GM18520 (cell line): ENCODE results near the gene MPHOSPH10.
A peak's percentile ranks its signal among the peaks of the same experiment; 100 is the strongest.
"Not testable (repeated sequence)": the region's sequence is repeated elsewhere in the genome, so short reads cannot be mapped to it uniquely, and the experiment has no call there.

Experiments
- ATAC-seq: cut with Tn5 transposase; IDR thresholded peaks from one replicate; pipeline ENCODE4 v1.9.1; 2021; ENCODE audit not compliant: unreplicated experiment

The MPHOSPH10 gene

DNA sequence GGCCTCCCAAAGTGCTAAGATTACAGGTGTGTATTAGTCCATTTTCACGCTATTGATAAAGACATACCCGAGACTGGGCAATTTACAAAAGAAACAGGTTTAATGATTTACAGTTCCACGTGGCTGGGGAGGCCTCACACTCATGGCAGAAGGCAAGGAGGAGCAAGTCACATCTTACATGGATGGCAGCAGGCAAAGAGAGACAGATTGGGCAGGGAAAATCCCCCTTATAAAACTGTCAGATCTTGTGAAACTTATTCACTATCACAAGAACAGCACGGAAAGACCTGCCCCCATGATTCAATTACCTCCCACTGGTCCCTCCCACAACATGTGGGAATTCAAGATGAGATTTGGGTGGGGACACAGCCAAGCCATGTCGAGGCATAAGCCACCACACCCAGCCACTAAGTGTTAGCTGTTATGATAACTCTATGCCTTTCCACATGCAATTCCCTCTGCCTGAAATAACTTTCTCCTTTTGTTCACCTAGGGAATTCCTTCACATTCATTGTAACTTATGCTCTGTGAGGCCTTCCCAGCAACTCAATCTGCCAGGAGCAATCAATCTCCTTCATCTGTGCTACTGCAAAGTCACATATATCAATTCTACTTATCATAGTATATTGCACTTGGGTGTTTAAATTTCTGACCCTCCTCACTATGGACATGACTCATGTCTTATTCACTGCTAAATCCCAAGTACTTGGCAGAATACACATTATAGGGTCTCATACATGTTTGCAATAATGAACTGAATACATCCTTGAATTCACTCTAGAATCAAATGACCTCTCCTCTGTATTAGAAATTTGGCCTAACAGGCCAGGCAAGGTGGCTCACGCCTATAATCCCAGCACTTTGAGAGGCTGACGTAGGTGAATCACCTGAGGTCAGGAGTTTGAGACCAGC is 7.8 kb upstream of the MPHOSPH10 start:
- no peak for ATAC-seq

DNA sequence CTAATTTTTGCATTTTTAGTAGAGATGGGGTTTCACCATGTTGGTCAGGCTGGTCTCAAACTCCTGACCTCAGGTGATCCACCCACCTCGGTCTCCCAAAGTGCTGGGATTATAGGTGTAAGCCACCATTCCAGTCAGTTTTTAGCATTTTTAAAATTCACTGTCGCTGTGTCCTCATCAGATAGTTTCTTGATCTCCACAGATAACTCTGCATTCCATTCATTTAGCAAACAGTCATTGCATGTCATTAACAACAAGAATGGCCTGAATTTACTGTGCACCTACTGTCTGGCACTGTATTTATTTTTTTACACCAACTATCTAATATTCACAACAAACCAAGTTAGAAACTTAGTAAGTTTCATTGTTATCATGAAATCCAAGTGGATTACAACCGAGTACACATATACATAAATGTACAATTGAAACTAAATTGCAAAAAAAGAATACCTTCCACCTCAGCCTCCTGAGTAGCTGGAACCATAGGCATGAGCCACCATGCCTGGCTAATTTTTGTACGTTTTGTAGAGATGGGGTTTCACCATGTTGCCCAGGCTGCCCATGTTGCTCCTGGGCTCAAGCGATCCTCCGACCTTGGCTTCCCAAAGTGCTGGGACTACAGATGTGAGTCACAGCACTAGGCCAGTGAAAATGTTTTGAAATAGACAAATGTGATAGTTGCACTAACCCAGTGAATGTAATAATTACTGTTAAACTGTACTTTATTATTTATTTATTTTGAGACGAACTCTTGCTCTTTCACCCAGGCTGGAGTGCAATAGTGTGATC is 4.7 kb upstream of the MPHOSPH10 start:
- ATAC-seq, result no peak

DNA sequence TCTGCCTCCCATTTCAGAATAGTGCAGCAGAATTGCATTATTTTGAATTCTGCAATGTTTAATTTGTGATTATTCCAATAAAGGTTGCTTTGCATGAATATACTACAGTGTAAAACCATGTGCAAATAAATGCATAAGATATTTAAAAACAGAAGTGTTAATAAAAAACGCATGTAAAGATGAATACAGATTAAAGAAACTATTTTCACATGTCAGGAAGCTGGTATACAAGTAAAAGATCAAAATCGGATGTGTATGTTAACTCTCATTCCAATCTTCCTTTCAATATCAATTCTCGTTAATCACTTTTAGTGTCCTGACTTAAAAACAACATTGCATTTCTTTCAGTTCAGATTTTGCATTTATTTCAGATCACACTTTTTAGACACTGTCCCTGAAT is 3.5 kb upstream of the MPHOSPH10 start:
- no peak for ATAC-seq

DNA sequence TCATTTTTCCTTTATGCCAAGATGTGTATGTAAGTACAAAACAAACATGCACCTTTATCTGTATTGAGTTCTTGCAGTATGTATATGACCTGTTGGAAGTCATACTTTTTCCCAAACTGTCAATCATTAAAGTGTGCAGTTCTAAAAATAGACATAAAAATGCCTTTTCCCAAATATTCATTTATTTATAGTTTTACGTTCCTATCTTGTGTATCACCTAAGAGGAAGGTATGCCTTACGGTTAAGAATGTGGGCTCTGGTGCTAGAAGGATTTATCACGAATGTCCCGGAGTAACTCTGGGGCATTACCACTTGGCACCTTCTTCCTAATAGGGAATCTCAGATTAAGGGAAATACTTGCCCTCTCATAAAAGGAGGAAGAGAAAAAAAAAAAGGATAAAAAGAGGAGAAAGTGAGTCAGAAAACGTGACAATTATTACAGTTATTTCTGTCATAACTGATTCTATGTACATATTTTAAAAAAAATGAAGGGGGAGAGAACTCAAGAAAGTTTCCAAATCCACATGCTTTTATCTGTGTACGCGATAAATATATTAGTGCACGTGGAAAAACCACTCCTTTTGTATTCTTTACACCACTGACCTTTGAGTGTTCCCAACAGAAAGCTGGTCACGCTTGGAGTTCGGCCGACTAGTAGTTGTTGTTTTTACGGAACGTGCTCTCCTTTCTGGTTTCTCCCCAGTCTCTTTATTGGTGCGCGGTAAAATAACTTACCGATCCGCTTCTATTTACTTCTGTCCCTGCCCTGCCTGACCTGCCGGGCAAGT is 1.1 kb upstream of the MPHOSPH10 start:
- no peak for ATAC-seq

DNA sequence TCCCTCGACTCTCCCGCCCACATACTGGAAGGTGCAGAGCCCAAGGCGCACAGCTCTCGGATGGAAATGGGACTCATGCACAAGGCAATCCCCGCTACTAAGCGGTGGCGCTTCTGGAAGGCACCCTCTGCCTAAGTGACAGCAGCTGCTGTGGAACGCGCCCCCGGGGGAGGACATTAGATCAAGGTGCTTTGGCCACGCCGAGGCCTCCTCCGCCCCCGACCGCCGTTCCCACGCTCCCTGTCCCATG is 607 bp upstream of the MPHOSPH10 start:
- ATAC-seq, result peak; percentile 31

DNA sequence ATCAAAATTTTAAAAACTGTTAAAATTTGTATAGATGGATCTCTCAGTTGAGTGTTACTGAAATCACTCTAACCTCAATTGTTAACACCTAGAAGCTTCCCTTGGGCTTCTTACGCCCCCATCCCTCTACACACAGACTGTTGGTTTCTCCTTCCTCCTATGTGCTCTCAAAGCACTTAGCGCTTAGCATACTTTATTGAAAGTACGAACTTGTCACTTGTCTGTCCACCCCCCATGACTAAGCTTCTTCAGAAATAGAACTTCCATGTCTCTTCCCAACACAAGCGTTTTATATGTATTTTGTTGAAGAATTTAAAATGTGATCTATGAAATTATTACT is 441 bp downstream of the MPHOSPH10 start:
- ATAC-seq, result no peak

DNA sequence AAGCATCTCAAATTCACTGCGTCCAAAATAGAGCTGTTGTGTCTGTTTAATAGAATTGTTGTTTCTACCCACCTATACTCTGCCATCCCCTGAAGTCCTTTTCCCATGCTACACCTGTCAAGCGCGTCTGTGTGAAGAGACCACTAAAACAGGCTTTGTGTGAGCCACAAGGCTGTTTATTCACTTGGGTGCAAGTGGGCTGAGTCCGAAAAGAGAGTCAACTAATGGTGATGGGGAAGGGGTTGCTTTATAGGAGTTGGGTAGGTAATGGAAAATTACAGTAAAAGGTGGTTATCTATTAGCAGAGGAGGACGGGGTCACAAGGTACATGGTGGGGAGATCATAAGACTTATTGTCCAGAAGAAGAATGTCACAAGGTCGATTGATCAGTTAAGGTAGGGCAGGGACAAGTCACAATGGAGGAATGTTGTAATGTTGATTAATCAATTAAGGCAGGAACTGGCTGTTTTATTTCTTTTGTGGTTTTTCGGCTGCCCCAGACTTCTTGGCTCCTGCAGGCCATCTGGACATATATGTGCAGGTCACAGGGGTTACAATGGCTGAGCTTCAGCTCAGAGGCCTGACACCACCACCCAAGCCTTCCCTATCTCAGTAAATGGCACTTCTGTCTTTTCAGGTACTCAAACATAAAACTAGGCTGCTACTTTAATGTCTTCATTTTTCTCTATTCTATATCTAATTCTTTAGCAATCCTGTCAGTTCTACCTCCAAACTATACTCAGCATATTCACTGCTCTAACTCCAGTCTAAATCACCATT is 1.1 kb downstream of the MPHOSPH10 start:
- ATAC-seq, result not testable (repeated sequence)

DNA sequence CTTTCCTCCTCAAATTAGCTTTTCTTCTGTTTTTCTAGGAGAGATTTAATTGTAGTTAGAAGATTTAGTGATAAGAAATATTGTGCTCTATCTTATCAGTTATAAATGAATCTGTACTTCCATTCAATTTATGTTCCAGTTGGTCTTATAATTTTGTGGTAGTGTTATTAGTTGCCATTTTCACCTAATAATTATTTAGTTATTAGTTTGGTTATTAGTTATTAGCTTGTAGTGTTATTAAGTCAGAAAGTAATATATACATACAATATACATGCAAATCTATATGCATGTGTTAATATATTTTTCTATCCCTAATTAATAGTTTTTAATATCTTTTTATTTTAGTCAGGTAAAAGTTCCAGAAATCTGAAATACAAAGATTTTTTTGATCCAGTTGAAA is 3.2 kb downstream of the MPHOSPH10 start:
- no peak for ATAC-seq

DNA sequence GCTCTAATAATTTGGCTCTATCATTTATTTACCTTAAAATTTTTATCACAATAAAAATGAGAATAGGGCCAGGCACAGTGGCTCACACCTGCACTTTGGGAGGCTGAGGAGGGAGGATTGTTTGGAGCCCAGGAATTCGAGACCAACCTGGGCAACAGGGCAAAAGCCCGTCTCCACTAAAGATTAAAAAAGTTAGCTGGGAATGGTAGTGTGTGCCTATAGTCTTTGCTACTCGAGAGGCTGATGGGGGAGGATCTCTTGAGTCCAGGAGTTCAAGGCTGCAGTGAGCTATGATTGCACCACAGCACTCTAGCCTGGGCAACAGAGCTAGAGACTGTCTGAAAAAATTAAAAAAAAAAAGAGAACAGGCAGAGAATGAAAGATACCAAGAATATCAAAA is 5.7 kb downstream of the MPHOSPH10 start:
- ATAC-seq, result no peak

DNA sequence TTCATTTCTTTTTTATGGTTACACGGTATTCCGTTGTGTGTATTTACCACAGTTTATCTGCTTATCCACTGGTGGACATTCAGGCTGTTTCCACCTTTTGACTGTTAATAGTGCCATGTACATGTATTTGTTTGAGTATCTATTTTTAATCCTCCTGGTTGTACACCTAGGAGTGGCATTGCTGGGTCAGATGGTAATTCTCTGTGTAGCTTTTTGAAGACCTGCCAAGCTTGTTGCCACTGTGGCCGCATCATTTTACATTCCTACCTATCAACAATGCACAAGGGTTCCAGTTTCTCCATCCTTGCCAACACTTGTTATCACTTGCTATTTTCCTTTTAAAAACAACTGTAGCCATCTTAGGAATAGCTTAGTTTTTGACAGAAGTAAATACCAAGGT is 13.3 kb downstream of the MPHOSPH10 start:
- ATAC-seq, result no peak

DNA sequence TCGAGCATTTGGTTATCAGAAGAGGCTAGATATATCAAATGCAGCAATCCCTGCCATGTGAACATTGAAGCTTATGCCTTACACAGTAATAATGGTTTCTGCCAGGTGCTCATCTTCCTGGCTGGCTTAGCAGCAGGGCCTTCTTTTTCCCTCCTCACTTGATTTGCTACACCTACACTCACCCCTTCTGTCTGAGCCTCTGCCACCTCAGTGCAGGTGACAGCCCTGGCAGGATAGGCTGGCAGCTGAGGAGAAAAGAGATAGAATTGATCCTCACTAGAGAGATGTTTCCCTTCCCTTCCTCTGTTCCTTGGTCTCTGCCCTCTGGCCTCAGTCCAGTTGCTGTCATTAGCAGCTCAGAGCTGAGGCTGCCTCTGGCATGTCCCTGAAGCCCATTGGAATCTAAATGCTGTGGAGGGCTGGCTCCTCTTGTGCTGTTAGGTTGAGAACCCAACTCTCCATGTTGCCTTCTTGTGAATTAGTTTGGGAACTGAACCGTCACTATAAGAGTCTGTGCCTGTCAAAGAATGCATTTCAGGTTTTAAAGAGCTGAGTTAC is 18.2 kb downstream of the MPHOSPH10 start:
- ATAC-seq, result no peak

DNA sequence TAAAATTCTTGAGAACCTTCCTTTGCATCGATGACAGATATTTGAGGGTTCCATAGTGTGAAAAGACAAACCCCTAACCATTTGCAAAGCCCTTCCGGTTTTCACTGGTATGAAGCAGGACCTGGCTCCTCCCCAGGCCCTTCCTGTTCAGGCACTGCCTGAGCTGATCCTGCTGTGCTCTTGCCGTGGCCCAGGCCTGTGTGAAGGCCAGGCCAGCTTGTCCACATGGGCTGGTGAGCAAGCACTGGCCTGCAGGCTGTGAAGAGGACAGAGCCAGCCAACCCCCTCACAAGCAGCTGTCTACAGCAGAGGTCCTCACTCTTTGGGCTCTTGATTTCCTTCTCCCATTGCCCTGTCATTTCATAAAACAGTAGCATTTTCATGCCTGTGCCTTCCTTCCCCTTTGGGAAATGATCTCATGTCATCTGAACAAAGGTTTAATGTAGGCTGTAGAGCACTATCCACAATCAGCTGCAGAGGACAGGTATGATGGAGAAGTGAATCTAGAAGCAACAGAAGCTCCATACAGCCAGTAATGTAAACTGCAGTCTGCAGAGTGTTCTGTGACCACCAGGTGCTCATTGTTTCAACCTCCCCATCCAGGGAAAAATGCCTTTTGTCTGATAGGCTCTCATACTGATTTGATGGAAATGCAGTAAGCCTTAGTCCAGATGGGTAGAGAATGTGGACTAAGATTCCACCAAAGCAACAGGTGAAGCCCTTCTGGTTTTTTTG is 19.8 kb downstream of the MPHOSPH10 start:
- ATAC-seq, result no peak

DNA sequence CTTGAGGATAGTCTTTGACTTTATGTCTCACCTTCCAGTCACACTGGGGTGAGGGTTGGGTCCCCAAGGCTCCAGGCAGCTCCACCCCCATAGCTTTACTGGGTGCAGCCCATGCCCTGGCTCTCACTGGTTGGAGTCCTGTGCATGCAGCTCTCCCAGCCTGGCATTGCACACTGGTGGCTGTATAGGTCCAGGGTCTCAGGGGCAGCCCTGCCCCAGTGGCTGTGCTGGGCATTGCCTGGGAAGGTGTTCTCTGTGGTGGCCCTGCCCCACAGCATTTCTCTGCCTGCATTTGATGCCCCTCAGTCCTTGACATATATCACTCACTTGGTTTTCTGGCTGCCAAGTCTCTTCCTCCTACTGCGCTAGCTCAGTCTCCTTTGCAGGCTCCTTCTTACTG is 21.2 kb downstream of the MPHOSPH10 start:
- no peak for ATAC-seq

DNA sequence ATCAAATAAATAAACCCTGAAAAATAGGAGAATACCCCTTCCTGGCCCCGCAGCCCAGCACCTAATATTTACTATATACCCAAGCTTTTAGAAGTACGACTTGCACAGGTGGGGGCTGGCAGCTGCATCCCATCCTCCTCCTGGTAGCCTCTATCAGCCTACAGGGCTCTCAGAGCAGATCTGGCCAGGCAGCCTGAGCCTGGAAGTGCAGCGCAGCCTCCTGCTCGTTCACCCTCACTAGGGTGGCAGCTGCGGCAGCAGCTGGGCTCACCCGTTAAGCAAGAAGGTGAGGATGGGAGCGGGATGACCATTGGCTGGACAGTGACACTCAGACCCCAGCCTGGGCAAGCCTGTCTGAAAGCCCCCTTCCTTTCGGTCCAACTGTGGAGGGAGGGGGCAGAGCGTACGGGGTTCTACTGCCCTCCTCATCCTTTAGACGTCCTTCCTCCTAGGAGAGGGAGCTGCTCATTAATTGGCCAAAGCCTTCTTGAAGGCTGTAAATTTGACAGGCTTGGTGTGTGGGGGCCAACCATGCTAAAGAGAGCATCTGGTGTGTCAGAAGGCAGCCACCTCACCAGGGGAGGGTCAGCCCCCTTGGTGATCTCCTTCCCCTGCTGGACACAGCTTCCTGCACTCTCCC is 23.3 kb downstream of the MPHOSPH10 start:
- no peak for ATAC-seq

DNA sequence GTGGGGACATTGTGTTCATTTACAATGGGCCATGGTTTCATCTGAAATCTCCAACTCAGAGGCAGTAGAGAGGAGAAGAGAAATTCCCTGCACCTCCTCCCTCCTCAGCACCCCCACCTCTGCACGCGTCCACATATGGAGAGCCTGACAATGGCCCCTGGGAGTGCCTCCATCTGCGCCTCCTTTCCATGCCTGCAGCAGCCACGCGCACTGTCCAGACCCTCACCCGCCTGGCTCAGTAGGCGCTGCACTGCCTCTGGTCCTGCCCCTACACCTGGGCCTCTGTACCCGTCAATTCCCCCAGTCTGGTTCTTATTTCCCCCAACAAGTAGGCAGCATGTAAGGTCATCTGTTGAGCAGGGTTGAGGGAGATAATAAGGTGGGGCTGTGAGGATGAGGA is 23.8 kb downstream of the MPHOSPH10 start:
- no peak for ATAC-seq

DNA sequence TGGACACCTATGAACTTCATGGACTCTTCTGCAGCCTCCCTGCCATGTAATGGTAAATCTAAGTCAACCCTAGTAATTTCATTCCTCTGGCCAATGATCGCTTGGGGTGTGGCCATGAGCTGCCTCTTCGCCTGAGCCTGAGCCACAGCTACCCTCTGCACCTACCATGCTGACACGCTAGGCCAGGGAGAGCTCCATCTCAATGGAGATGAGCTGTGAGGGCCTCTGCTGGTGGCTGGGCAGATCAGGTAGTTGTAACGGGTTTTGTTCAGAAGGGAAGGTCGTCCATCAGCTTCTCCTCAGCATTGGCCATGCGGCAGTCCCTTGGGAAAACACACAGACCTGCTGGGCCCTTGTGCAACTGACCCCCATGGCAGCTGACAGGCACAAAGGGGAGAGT is 24.4 kb downstream of the MPHOSPH10 start:
- ATAC-seq, result no peak

DNA sequence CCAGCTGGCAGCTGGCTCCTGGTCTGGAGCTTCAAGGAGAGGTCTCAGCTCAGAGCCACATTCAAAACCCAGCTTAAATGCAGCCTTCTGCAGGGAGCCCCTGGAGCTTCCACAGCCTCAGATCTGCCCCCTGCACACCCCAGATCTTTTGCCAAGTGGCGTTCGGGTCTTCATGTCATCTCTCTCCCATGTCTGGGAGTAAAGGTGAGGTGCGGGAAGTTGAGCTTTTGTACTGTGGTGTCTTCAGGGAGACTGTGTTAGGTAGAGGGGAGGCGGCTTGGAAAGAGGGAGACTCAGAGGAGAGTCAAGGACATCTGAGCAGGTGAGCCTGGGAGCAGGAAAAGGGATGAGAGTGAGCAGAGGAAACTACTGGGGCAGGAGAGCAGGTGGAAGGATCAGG is 25.4 kb downstream of the MPHOSPH10 start:
- no peak for ATAC-seq

DNA sequence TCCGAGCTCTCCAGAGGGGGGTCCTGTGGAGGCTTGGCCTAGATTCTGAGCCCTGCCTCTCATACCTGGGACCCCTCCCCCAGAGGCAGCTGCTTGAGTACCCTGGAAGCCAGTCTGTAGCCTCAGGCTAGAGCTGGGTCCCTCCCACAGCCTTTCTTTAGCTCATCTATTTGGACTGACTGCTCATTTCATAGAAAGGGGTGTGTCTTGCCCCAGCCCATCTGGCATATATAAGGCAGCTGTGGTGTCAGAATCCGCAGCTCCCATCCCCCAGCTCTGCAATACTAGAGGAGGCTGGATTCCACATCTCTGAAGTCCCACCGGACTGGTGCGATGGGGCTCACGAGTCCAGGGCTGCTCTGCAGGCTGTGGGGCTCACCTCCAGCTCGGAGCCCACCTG is 26.1 kb downstream of the MPHOSPH10 start:
- no peak for ATAC-seq

DNA sequence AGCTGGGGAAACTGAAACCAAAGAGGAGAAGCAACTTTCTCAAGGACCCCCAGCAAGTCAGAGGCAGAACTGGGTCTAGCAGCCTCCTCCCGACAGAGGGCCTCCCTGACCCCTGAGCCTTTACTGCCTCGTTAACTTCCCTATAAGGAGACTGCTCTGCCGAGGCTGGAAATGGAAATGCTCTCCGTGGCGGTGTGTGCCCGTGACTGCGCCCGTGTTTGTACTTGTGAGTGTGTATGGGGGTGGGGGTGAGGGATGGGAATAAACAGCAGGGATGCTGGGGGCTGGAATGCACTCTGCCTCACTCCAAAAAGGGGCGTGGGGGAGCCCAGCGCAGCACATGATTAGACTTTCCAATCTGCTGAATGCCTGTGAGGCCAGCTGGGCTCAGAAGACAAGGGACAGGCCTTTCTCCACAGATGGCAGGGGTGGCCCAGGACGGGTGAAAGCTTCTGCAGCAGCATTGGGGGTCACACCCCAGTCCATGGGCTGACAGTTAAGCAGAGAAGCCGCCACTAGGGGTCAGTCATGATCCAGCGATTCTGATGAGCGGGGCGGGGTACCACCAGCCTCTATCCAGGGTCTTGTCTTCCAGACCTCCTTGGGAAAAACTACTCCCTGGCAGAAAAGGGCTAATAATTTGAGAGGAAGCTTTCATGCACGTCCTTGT is 26.8 kb downstream of the MPHOSPH10 start:
- ATAC-seq, result no peak
